Muscle of back (tissue), 11 donors: ENCODE measurements around the gene SLC25A23. TPM values are rescaled to one million over a fixed set of nuclear protein-coding genes. Genes with fewer than 3 reads are reported as not detected.

Experiments
- DNase-seq, 3 donors: peaks; one replicate each; pipeline versions ENCODE4 v3.0.0 to v3.0.0-alpha.2; 2013
- polyA plus RNA-seq, 10 donors: library from polyadenylated mRNA; unstranded; fragments of 120-200 nt; gene quantifications; one replicate each; pipeline ENCODE4 v1.2.1, GENCODE V29; 2013; ENCODE audit not compliant: insufficient read length in 10 of 10

The SLC25A23 gene
- polyA plus RNA-seq, 10 donors = 24.8 to 40.0 (median 31.4) TPM

- no peak for DNase-seq
These were observed 23.6 kb upstream of the SLC25A23 start for GRCh38 chr19:6483235-6483634.

GRCh38 chr19:6482343-6482686 is 22.7 kb upstream of the SLC25A23 start:
- no peak for DNase-seq

- DNase-seq = peak in 1 of 3 donors; percentile 32
These were observed 22.1 kb upstream of the SLC25A23 start, which contains the start of gene DENND1C for GRCh38 chr19:6481541-6482342. DENND1C (minus strand) TSS chr19:6481787; CDS start chr19:6481695, 92 bp downstream.

GRCh38 chr19:6480848-6481415 is 21.3 kb upstream of the SLC25A23 start:
- no peak for DNase-seq

- DNase-seq = no peak
These were observed 20.3 kb upstream of the SLC25A23 start for GRCh38 chr19:6479836-6480398.

GRCh38 chr19:6478815-6479214 is 19.2 kb upstream of the SLC25A23 start:
- no peak for DNase-seq

GRCh38 chr19:6476896-6477431 is 17.4 kb upstream of the SLC25A23 start:
- no peak for DNase-seq

GRCh38 chr19:6476155-6476895 is 16.7 kb upstream of the SLC25A23 start:
- peak in 1 of 3 donors; percentile 33 for DNase-seq

GRCh38 chr19:6475321-6476108 is 15.9 kb upstream of the SLC25A23 start:
- DNase-seq = no peak

- no peak for DNase-seq
These were observed 14.1 kb upstream of the SLC25A23 start for GRCh38 chr19:6473647-6474046.

GRCh38 chr19:6472713-6473112 is 13.1 kb upstream of the SLC25A23 start:
- DNase-seq = no peak

GRCh38 chr19:6471076-6471475 is 11.5 kb upstream of the SLC25A23 start:
- DNase-seq = no peak

- no peak for DNase-seq
These were observed 10.6 kb upstream of the SLC25A23 start for GRCh38 chr19:6470173-6470572.

- DNase-seq = no peak
These were observed 7.8 kb upstream of the SLC25A23 start for GRCh38 chr19:6467384-6467783.

GRCh38 chr19:6466526-6467248 is 7.1 kb upstream of the SLC25A23 start:
- no peak for DNase-seq

GRCh38 chr19:6465663-6466062 is 6.1 kb upstream of the SLC25A23 start:
- no peak for DNase-seq

- DNase-seq = no peak
These were observed 5.4 kb upstream of the SLC25A23 start for GRCh38 chr19:6465006-6465405.

GRCh38 chr19:6464070-6464873 is 4.7 kb upstream of the SLC25A23 start, which contains the start of gene CRB3:
CRB3 (plus strand) TSS chr19:6464271; CDS start chr19:6464702, 431 bp downstream.
- DNase-seq = no peak

GRCh38 chr19:6460099-6460884 is 700 bp upstream of the SLC25A23 start:
- peak; percentile 99 for DNase-seq
